Stimulated activated CD8-positive, alpha-beta memory T cell treated with anti-CD3 and anti-CD28 coated beads, Interleukin-2, amount 100 ng/mL, for 1 hour (primary cell): ENCODE data around the gene EMP2.

Source experiments
- DNase-seq, 2 donors: peaks; one replicate each; pipeline ENCODE4 v3.0.0-alpha.2; 2020; ENCODE audit warnings: low read depth in 2 of 2

Gene EMP2

GRCh38 chr16:10490141-10490540 is 90.3 kb downstream of the EMP2 start:
- no peak for DNase-seq

GRCh38 chr16:10485698-10486382 is 94.6 kb downstream of the EMP2 start:
- DNase-seq: no peak

DNA sequence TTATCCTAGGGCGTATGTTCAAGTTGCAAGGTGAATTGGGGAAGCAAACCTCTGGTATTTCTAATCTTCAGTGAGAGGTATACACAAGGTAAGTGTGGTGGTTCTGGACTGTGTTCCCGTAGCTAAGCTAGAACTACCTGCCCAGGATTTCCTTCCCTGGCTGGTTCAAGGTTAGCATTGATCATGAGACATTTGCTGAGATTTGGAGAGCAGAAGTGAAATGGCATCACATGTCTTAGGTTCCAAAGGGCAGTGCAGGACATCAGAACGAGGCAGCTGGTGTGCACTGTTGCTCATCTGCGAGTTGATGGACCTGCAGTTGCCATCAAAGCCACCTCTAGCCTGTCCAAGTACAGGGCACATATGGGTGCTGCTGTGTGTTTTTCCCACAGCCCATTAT is 95.2 kb downstream of the EMP2 start:
- DNase-seq: no peak

DNA sequence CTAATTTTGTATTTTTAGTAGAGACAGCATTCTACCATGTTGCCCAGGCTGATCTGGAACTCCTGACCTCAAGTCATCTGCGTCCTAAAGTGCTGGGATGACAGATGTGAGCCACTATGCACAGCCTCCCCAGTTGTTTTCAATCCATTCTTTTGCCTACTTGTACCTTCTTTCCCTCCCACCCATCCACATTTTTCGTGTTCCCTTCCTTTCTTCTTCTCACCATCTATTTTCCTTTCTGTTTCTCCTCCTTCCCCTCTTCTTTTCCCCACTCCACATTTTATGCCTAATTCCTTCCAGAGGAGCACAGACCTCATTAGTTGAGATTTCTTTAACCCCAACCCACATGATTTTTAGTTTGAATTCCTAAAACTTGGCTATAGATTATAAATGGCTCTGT is 100.2 kb downstream of the EMP2 start:
- no peak for DNase-seq
